ENCODE measurements around the gene BSG.
"Not testable (repeated sequence)": the region's sequence is repeated elsewhere in the genome, so short reads cannot be mapped to it uniquely, and the experiment has no call there.

Gene BSG

DNA sequence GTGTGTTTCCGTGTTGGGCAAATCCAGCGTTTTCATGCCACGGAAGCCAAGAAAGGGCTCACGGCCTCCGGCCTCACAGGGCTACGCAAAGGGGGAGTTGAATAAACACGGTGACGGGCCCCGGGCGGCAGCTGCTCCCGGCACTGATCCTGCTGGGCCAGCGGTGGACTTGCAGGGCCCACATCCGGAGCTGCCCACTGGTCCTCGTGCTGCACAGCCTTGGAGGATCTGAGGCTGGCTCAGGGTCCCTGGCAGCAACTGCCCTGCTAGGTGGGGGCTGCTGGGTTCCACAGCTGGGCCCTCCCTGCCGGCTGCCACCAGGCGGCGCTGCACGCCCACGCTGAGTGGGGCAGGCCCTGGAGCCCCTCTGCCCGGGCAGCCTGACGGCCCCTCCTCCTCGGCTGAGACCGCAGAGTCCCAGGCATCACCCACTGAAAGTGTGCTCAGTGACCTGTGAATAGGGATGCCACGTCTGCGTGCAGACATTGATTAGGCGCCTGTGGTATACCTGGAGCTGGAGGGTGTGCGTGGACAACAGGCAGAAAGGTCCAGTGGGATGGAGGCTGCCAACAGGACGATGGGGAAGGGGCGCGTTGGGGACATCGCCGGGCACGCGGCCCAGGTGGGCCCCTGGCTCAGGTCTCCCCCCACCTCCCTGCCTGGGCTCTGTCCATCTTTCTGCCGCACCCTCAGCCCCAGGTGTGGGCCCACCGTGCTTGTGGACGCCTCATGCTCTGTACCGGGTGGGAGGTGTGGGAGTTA is 12.0 kb downstream of the BSG start:
- DNase-seq (ENCODE audit: low read depth) = no peak
- TF ChIP-seq, protein P1, sequence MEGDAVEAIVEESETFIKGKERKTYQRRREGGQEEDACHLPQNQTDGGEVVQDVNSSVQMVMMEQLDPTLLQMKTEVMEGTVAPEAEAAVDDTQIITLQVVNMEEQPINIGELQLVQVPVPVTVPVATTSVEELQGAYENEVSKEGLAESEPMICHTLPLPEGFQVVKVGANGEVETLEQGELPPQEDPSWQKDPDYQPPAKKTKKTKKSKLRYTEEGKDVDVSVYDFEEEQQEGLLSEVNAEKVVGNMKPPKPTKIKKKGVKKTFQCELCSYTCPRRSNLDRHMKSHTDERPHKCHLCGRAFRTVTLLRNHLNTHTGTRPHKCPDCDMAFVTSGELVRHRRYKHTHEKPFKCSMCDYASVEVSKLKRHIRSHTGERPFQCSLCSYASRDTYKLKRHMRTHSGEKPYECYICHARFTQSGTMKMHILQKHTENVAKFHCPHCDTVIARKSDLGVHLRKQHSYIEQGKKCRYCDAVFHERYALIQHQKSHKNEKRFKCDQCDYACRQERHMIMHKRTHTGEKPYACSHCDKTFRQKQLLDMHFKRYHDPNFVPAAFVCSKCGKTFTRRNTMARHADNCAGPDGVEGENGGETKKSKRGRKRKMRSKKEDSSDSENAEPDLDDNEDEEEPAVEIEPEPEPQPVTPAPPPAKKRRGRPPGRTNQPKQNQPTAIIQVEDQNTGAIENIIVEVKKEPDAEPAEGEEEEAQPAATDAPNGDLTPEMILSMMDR (conservative IDR thresholded peaks at IDR 0.05; ENCODE audit: low read length) = peak; percentile 71
- no peak overlapping the region for H3K4me3 ChIP-seq (ENCODE audit: low read length)

DNA sequence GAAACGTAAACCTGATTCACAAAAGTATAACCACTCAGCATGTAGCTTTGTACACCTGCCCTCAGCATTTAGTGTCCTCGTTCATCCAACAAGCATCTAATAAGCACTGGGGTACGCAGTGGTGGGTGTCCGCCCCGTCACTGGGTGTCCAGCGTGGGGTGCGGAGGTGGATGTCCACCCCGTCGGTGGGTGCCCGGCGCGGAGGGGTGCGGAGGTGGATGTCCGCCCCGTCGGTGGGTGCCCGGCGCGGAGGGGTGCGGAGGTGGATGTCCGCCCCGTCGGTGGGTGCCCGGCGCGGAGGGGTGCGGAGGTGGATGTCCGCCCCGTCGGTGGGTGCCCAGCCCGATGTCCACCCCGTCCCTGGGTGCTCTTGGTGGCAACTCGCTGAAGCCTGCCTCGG is 12.8 kb downstream of the BSG start:
- not testable (repeated sequence) for DNase-seq (ENCODE audit: low read depth); H3K4me3 ChIP-seq (ENCODE audit: low read length)

DNA sequence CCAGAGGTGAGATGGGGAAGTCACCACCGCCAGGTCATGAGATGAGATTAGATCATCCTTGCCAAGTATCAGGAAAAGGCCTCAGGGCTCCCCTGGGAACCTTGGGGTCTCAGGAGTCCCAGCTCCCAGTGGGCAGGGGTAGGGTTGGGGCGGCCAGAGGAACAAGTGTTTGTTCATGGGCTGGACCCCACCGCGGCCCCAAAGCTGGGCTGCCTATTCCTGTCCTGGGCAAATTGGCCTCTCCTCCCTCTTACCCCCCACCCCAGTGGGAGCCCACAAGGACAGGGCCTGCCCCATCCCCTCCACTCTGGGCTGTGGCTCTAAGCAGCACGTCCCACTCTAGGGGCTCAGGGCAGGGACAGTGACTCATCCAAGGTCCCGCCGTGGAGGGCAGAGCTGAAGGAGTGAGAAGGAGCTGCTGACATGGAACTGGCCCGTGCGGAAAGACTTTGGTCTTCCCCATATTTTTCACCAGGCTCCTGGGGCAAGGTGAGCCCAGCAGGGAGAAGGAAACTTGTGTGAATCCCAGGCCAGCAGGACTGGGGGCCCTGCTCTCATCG is 13.2 kb downstream of the BSG start:
- no peak overlapping the region for H3K4me3 ChIP-seq (ENCODE audit: low read length)
- no peak for DNase-seq (ENCODE audit: low read depth)
- TF ChIP-seq, protein P1 (conservative IDR thresholded peaks at IDR 0.05; ENCODE audit: low read length) = no peak

DNA sequence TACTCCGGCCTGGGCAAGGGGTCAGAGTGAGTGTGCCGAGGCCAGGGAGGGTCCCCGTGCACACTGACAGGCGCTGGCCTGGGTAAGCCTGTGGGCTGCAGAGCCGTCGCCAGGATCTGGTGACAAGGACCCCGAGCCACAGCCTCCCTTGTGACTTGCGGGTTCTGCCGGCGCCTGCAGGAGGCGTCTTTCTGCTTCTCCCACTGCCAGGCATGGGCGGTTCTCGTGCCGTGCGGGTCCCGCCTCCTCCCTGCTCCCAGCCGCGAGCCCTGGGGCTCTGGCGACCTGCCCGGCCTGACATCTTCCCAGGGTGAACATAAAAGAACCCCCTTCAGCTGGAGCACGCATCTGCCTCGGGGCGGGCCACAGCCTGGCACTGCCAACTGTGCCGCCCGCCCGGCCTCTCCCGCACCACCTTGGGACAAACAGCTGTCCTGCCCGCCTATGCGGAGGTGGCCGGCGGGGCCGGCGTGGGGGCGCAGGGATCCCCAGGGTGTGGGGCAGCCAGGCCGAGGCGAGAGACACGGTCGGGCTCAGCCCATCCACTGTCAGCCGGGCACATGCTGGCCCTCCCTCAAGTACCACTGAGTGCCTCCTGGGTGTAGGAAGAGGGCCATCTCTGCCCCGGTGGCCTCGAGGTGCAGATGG is 15.8 kb downstream of the BSG start:
- H3K4me3 ChIP-seq (ENCODE audit: low read length) = no peak overlapping the region
- TF ChIP-seq, protein P1 (conservative IDR thresholded peaks at IDR 0.05; ENCODE audit: low read length) = peak; percentile 62
- peak; percentile 76 for DNase-seq (ENCODE audit: low read depth)

DNA sequence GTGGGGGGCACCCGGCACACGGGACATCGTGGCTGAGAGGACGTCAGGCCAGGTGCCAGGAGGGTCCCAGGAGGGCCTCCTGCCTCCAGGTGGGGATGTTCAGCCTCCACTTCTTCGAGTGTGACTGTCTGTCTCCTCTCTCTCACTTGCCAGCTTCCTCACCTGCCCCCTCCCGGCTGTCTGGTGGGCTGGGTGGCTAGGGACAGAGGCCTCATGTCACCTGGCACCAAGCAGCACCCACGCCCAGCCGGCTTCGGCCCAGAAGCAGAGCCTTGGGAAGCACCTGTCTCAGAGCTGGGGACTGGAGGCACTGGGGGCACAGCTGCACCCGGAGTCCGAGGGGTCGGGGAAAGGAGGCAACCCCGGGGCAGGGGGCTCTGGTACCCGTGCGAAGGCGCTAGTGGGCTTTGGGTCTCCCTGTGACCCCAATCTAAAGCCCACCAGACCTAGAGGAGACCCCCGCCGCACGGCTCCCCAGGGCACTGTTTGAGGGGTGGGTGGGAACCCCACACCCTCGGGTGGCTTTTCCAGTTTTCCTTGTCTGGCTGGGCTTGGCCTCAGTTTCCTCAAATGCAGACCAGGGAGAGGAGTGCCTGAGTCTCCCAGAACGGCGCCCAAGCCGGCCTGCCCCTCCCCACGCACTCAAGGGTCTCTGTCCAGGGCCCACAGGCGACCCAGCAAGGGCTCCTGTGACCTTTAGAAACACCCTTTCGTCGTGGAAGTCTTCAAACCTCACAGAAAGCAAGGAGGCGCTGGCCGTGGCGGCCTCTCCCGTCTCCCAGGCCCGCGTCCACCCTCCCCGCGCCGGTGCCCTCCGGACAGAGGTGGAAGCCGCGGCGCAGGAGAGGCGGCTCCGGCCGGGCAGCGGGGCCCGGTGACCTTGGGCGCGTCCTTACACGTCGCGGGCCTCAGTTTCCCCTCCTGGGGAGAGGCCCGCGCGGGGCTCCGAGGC is 16.6 kb downstream of the BSG start:
- H3K4me3 ChIP-seq (ENCODE audit: low read length) = no peak overlapping the region
- no peak for DNase-seq (ENCODE audit: low read depth)
- TF ChIP-seq, protein P1 (conservative IDR thresholded peaks at IDR 0.05; ENCODE audit: low read length) = no peak

DNA sequence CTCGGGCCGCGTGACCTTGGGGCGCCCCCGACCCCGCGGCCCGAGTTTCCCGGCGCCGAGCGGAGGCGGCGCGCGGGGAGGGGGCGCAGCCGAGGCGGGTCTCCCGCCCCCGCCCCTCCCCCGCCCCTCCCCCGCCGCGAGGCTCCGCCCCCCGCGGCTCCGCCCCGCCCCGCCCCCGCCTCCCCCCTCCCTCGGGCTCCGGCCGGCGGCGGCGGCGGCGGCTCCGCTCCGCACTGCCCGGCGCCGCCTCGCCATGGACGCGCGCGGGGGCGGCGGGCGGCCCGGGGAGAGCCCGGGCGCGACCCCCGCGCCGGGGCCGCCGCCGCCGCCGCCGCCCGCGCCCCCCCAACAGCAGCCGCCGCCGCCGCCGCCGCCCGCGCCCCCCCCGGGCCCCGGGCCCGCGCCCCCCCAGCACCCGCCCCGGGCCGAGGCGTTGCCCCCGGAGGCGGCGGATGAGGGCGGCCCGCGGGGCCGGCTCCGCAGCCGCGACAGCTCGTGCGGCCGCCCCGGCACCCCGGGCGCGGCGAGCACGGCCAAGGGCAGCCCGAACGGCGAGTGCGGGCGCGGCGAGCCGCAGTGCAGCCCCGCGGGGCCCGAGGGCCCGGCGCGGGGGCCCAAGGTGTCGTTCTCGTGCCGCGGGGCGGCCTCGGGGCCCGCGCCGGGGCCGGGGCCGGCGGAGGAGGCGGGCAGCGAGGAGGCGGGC is 17.4 kb downstream of the BSG start, which contains the start of gene HCN2:
HCN2 (plus strand) TSS at position 189 of the 703 bp plus-strand sequence; CDS start at position 254, 65 bp downstream.
- TF ChIP-seq, protein P1 (conservative IDR thresholded peaks at IDR 0.05; ENCODE audit: low read length) = no peak
- H3K4me3 ChIP-seq (ENCODE audit: low read length) = peak within 1 kb of the TSS; percentile 29; the same call in 1 of the 2 replicates
- DNase-seq (ENCODE audit: low read depth) = no peak

Data from AG10803 (cell line).